Thoracic aorta (tissue), 2 donors: ENCODE data around the gene SPOCK2. TPM values are rescaled to one million over a fixed set of nuclear protein-coding genes. Genes with fewer than 3 reads are reported as not detected.
A peak's percentile ranks its signal among the peaks of the same experiment; 100 is the strongest.
"Not testable (repeated sequence)": the region's sequence is repeated elsewhere in the genome, so short reads cannot be mapped to it uniquely, and the experiment has no call there.

Source experiments
- ATAC-seq: fragments of 150-250 bp; one replicate; pipeline ENCODE4 v1.8.0; 2017; ENCODE audit warnings: low read depth; ENCODE audit not compliant: insufficient number of reproducible peaks, low FRiP score
- DNase-seq: peaks from one replicate; pipeline ENCODE4 v3.0.0-alpha.2; 2020; ENCODE audit warnings: low spot score
- H3K27ac ChIP-seq, 2 donors: fragments of 200-600 bp; sonication (generic); 1 replicate in 1 of 2; 2 replicates in 1 of 2; pipeline ENCODE4 v1.5.1; 2016; ENCODE audit warnings: mild to moderate bottlenecking in 2 of 2, moderate library complexity in 2 of 2
- H3K27me3 ChIP-seq: fragments of 200-600 bp; sonication (generic); replicated peaks from 2 replicates; pipeline ENCODE4 v1.6.0; 2016; ENCODE audit warnings: mild to moderate bottlenecking; ENCODE audit not compliant: insufficient read depth
- H3K36me3 ChIP-seq: fragments of 200-600 bp; sonication (generic); one replicate; pipeline ENCODE4 v1.5.1; 2016
- H3K4me1 ChIP-seq, 2 donors: fragments of 200-600 bp; sonication (generic); 1 replicate in 1 of 2; 2 replicates in 1 of 2; pipeline versions ENCODE4 v1.5.1 to v1.6.0; 2016; ENCODE audit warnings: low read depth in 2 of 2, mild to moderate bottlenecking in 1 of 2; ENCODE audit not compliant: control insufficient read depth in 1 of 2
- H3K4me3 ChIP-seq: fragments of 200-600 bp; sonication (generic); 2 replicates; pipeline ENCODE4 v1.5.1; 2016; ENCODE audit warnings: mild to moderate bottlenecking
- H3K9me3 ChIP-seq: fragments of 200-600 bp; sonication (generic); 2 replicates; pipeline ENCODE4 v1.5.1; 2016
- total RNA-seq, 2 donors: library from RNA; depleted of rRNA; stranded (reverse); fragments of >200 nt; gene quantifications; one replicate each; pipeline versions ENCODE4 v1.1.0 to v1.2.3, GENCODE V29; 2016
- TF ChIP-seq, protein P1 (sequence below): fragments of 200-600 bp; sonication (generic); IDR thresholded peaks from one replicate; pipeline ENCODE4 v1.5.1; 2019; ENCODE audit warnings: antibody characterized with exemption

The SPOCK2 gene
- total RNA-seq, 2 donors from 2014 or later = 3.5 to 13.8 TPM

GRCh38 chr10:72114706-72115450 lies 26.5 kb upstream of the SPOCK2 start:
- peaks cover 8 to 14% of the 10 kb centered on the region in 2 donors for H3K4me1 ChIP-seq
- H3K36me3 ChIP-seq = peaks cover 3% of the 10 kb centered on the region
- ATAC-seq = no peak
- H3K4me3 ChIP-seq = no peak overlapping the region
- peak overlapping the region in 1 of 2 donors; percentile 7 for H3K27ac ChIP-seq
- H3K9me3 ChIP-seq = no peaks in the 10 kb centered on the region
- H3K27me3 ChIP-seq = no peaks in the 10 kb centered on the region
- no peak for DNase-seq
- TF ChIP-seq, protein P1, sequence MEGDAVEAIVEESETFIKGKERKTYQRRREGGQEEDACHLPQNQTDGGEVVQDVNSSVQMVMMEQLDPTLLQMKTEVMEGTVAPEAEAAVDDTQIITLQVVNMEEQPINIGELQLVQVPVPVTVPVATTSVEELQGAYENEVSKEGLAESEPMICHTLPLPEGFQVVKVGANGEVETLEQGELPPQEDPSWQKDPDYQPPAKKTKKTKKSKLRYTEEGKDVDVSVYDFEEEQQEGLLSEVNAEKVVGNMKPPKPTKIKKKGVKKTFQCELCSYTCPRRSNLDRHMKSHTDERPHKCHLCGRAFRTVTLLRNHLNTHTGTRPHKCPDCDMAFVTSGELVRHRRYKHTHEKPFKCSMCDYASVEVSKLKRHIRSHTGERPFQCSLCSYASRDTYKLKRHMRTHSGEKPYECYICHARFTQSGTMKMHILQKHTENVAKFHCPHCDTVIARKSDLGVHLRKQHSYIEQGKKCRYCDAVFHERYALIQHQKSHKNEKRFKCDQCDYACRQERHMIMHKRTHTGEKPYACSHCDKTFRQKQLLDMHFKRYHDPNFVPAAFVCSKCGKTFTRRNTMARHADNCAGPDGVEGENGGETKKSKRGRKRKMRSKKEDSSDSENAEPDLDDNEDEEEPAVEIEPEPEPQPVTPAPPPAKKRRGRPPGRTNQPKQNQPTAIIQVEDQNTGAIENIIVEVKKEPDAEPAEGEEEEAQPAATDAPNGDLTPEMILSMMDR = no peak

GRCh38 chr10:72110673-72111401 lies 22.5 kb upstream of the SPOCK2 start:
- no peaks in the 10 kb centered on the region for H3K27me3 ChIP-seq
- no peak overlapping the region for H3K27ac ChIP-seq
- H3K9me3 ChIP-seq = no peaks in the 10 kb centered on the region
- DNase-seq = no peak
- TF ChIP-seq, protein P1 = no peak
- H3K36me3 ChIP-seq = no peaks in the 10 kb centered on the region
- H3K4me1 ChIP-seq = peaks cover 8 to 21% of the 10 kb centered on the region in 2 donors
- H3K4me3 ChIP-seq = no peak overlapping the region
- no peak for ATAC-seq

- Histone ChIP-seq H3K9me3 (no peaks in the 10 kb centered on the region), H3K4me3 (no peak overlapping the region), H3K36me3 (no peaks in the 10 kb centered on the region), H3K27ac (no peak overlapping the region), H3K4me1 (peaks cover 11 to 21% of the 10 kb centered on the region in 2 donors), H3K27me3 (no peaks in the 10 kb centered on the region)
- TF ChIP-seq, protein P1 = no peak
- DNase-seq (no peak), ATAC-seq (no peak)
These were observed 21.3 kb upstream of the SPOCK2 start for GRCh38 chr10:72109636-72110157.

GRCh38 chr10:72108830-72109635 lies 20.7 kb upstream of the SPOCK2 start:
- DNase-seq = no peak
- ATAC-seq = no peak
- Histone ChIP-seq H3K27ac (no peak overlapping the region), H3K4me1 (peaks cover 10 to 23% of the 10 kb centered on the region in 2 donors), H3K36me3 (no peaks in the 10 kb centered on the region), H3K27me3 (no peaks in the 10 kb centered on the region), H3K4me3 (no peak overlapping the region), H3K9me3 (no peaks in the 10 kb centered on the region)
- TF ChIP-seq, protein P1 = no peak

DNA sequence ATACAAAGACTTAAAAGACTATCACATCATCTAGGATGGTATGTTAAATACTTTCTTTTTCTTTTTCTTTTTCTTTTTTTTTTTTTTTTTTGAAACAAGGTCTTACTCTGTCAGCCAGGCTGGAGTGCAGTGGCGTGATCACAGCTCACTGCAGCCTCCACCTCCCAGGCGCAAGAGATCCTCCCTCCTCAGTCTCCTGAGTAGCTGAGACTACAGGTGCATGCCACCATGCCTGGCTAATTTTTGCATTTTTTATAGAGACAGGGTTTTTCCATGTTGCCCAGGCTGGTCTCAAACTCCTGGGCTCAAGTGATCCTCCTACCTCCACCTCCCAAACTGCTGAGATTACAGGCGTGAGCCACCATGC lies 19.6 kb upstream of the SPOCK2 start:
- H3K4me1 ChIP-seq = peaks cover 15 to 32% of the 10 kb centered on the region in 2 donors
- not testable (repeated sequence) for H3K9me3 ChIP-seq, H3K4me3 ChIP-seq, H3K36me3 ChIP-seq, H3K27me3 ChIP-seq, H3K27ac ChIP-seq, DNase-seq, ATAC-seq
